ENCODE results near the gene USP53. TPM values are rescaled to one million over a fixed set of nuclear protein-coding genes. Genes with fewer than 3 reads are reported as not detected.

USP53 gene
- total and polyA plus RNA-seq, 10 of the 15 experiments (the other 5 are each of a cell fraction or from before 2014, with no cell fraction given): 0.23 to 4.0 (median 2.7) TPM

GRCh38 chr4:119238068-119238722 lies 25.7 kb downstream of the USP53 start (continued):
- TF ChIP-seq PRDM15 (CRISPR knock-in tag; IDR thresholded peaks at IDR 0.05) (no peak), ZNF384 (IDR thresholded peaks at IDR 0.05; ENCODE audit: borderline replicate concordance, low read depth, low read length) (no peak), SP1 (IDR thresholded peaks at IDR 0.05; ENCODE audit: low read depth, low read length) (no peak), JUND (IDR thresholded peaks at IDR 0.05; ENCODE audit: low read depth, low read length) (0 out of 2 replicates have a peak, but pooled peaks have one; percentile 20), ZSCAN29 (IDR thresholded peaks at IDR 0.05) (no peak), CREM (IDR thresholded peaks at IDR 0.05; ENCODE audit: low read depth) (peak; percentile 96), ATF3 (IDR thresholded peaks at IDR 0.05; ENCODE audit: borderline replicate concordance, extremely low read depth, low read depth, low read length) (no peak), ZNF207 (IDR thresholded peaks at IDR 0.05; ENCODE audit: borderline replicate concordance) (no peak), CBX5 (IDR thresholded peaks at IDR 0.05; ENCODE audit: low read depth) (peak; percentile 91), TARDBP (IDR thresholded peaks at IDR 0.05; ENCODE audit: borderline replicate concordance) (no peak), SIX5 (IDR thresholded peaks at IDR 0.05; ENCODE audit: low read depth, low read length, severe bottlenecking) (no peak), MYB (IDR thresholded peaks at IDR 0.05; ENCODE audit: borderline replicate concordance, low read depth, low read length) (no peak), NFYB (IDR thresholded peaks at IDR 0.05; ENCODE audit: insufficient read depth, low read depth, low read length) (no peak), ZNF274 (IDR thresholded peaks at IDR 0.05; ENCODE audit: insufficient read depth, insufficient read length) (no peak), RB1 (IDR thresholded peaks at IDR 0.05; ENCODE audit: borderline replicate concordance) (no peak), PML (IDR thresholded peaks at IDR 0.05; ENCODE audit: low read length) (peak; percentile 86; the same call in 1 of the 2 replicates), ATF2 (IDR thresholded peaks at IDR 0.05; ENCODE audit: low read length) (peak; percentile 100), MTA3 (IDR thresholded peaks at IDR 0.05; ENCODE audit: borderline replicate concordance, low read length) (peak; percentile 97), GATAD2B (conservative IDR thresholded peaks at IDR 0.05; ENCODE audit: low read depth) (no peak), HDAC6 (IDR thresholded peaks at IDR 0.05; ENCODE audit: unreplicated experiment) (no peak), ZBTB11 (CRISPR knock-in tag; IDR thresholded peaks at IDR 0.05) (no peak), POLR2A (IDR thresholded peaks at IDR 0.05; ENCODE audit: low read depth, low read length) (no peak), PAX5 (IDR thresholded peaks at IDR 0.05; ENCODE audit: borderline replicate concordance, low read depth, low read length) (peak; percentile 3; the same call in 1 of the 2 replicates)

Measured in GM12878 (cell line).